WTC11 (cell line): ENCODE results near the gene RASSF1. TPM values are rescaled to one million over a fixed set of nuclear protein-coding genes. Genes with fewer than 3 reads are reported as not detected.

Experiments
- ATAC-seq: fragments of 200-7000 bp; cut with Tn5 transposase; 2 replicates; pipeline ENCODE4 v1.10.0; 2021; ENCODE audit warnings: mild to moderate bottlenecking, moderate library complexity
- CTCF ChIA-PET: fragments of 300-600 bp; sonication (Branson Sonifier 250); formaldehyde crosslinking; loops from one replicate; lab custom pipeline; 2021; ENCODE audit warnings: antibody characterized with exemption; lab: Charles Lee
- POLR2A ChIA-PET: fragments of 350-600 bp; sonication (Branson Sonifier 250); formaldehyde crosslinking; loops from one replicate; lab custom pipeline; 2021; ENCODE audit warnings: antibody characterized with exemption; lab: Charles Lee
- DNase-seq: peaks from one replicate; pipeline ENCODE4 v3.0.0; 2021; ENCODE audit warnings: low spot score
- H3K27ac Mint-ChIP-seq: 2 replicates; pipeline ENCODE4 v1.8.0; 2021; ENCODE audit warnings: mixed read lengths
- H3K27me3 Mint-ChIP-seq: 2 replicates; pipeline ENCODE4 v1.8.0; 2021; ENCODE audit warnings: low read depth, mild to moderate bottlenecking, moderate library complexity, mixed read lengths
- H3K36me3 Mint-ChIP-seq: 2 replicates; pipeline ENCODE4 v1.8.0; 2021; ENCODE audit warnings: mixed read lengths
- H3K4me1 Mint-ChIP-seq: 2 replicates; pipeline ENCODE4 v1.8.0; 2022; ENCODE audit warnings: mixed read lengths
- H3K4me3 Mint-ChIP-seq: 2 replicates; pipeline ENCODE4 v1.8.0; 2021; ENCODE audit warnings: mild to moderate bottlenecking, moderate library complexity, mixed read lengths
- H3K9me3 Mint-ChIP-seq: 2 replicates; pipeline ENCODE4 v1.8.0; 2021; ENCODE audit warnings: mixed read lengths
- CREM ChIP-seq: sonication (generic); formaldehyde crosslinking; IDR thresholded peaks from 2 replicates; pipeline ENCODE4 v1.8.1; 2022; ENCODE audit warnings: mild to moderate bottlenecking, missing genetic modification reagents, moderate library complexity
- ETV6 ChIP-seq: sonication (generic); formaldehyde crosslinking; IDR thresholded peaks from 2 replicates; pipeline ENCODE4 v1.8.1; 2022; ENCODE audit warnings: mild to moderate bottlenecking, missing genetic modification reagents
- FOXK1 ChIP-seq: sonication (generic); formaldehyde crosslinking; IDR thresholded peaks from 2 replicates; pipeline ENCODE4 v1.8.0; 2022; ENCODE audit warnings: mild to moderate bottlenecking, moderate library complexity, missing genetic modification reagents
- FOXP1 ChIP-seq: sonication (generic); formaldehyde crosslinking; IDR thresholded peaks from 2 replicates; pipeline ENCODE4 v1.8.0; 2022; ENCODE audit warnings: missing genetic modification reagents, mild to moderate bottlenecking, moderate library complexity, borderline replicate concordance
- GABPB1 ChIP-seq: sonication (generic); formaldehyde crosslinking; IDR thresholded peaks from 2 replicates; pipeline ENCODE4 v1.8.1; 2023; ENCODE audit warnings: mild to moderate bottlenecking, missing genetic modification reagents
- KAT7 ChIP-seq: sonication (generic); formaldehyde crosslinking; IDR thresholded peaks from 2 replicates; pipeline ENCODE4 v1.8.1; 2023; ENCODE audit warnings: missing genetic modification reagents, mild to moderate bottlenecking, borderline replicate concordance
- MYBL2 ChIP-seq: sonication (generic); formaldehyde crosslinking; IDR thresholded peaks from 2 replicates; pipeline ENCODE4 v1.8.1; 2023; ENCODE audit warnings: mild to moderate bottlenecking, moderate library complexity, missing genetic modification reagents
- RELA ChIP-seq: sonication (generic); formaldehyde crosslinking; IDR thresholded peaks from 2 replicates; pipeline ENCODE4 v1.8.1; 2022; ENCODE audit warnings: missing genetic modification reagents, mild to moderate bottlenecking, borderline replicate concordance
- SMAD3 ChIP-seq: sonication (generic); formaldehyde crosslinking; IDR thresholded peaks from 2 replicates; pipeline ENCODE4 v1.8.0; 2022; ENCODE audit warnings: missing genetic modification reagents, mild to moderate bottlenecking, borderline replicate concordance
- SOX15 ChIP-seq: fragments of 250-450 bp; sonication (Bioruptor Pico); IDR thresholded peaks from 2 replicates; pipeline ENCODE4 v1.9.0; 2021; ENCODE audit warnings: mild to moderate bottlenecking
- SP1 ChIP-seq: sonication (generic); formaldehyde crosslinking; conservative IDR thresholded peaks from 2 replicates; pipeline ENCODE4 v1.8.1; 2022; ENCODE audit warnings: missing genetic modification reagents
- TEAD1 ChIP-seq: sonication (generic); formaldehyde crosslinking; IDR thresholded peaks from 2 replicates; pipeline ENCODE4 v1.8.0; 2022; ENCODE audit warnings: mild to moderate bottlenecking, missing genetic modification reagents
- ZBTB21 ChIP-seq: sonication (generic); formaldehyde crosslinking; IDR thresholded peaks from 2 replicates; pipeline ENCODE4 v1.8.1; 2023; ENCODE audit warnings: mild to moderate bottlenecking, missing genetic modification reagents, borderline replicate concordance
- ZNF219 ChIP-seq: sonication (generic); formaldehyde crosslinking; IDR thresholded peaks from 2 replicates; pipeline ENCODE4 v1.8.0; 2023; ENCODE audit warnings: missing genetic modification reagents, mild to moderate bottlenecking, borderline replicate concordance
- total RNA-seq: library from RNA; stranded (reverse); gene quantifications from 3 replicates; pipeline ENCODE4 v1.2.3, GENCODE V29; 2021
- TF ChIP-seq, protein P1 (sequence below): sonication (generic); formaldehyde crosslinking; IDR thresholded peaks from 2 replicates; pipeline ENCODE4 v1.8.1; 2023; ENCODE audit warnings: mild to moderate bottlenecking, missing genetic modification reagents, moderate library complexity
- TF ChIP-seq, protein P2 (sequence below): sonication (generic); formaldehyde crosslinking; IDR thresholded peaks from 2 replicates; pipeline ENCODE4 v1.8.1; 2023; ENCODE audit warnings: mild to moderate bottlenecking, missing genetic modification reagents
- TF ChIP-seq, protein P3 (sequence below): sonication (generic); formaldehyde crosslinking; IDR thresholded peaks from 2 replicates; pipeline ENCODE4 v1.8.0; 2023; ENCODE audit warnings: missing genetic modification reagents, mild to moderate bottlenecking, borderline replicate concordance
- TF ChIP-seq, protein P4 (sequence below): sonication (generic); formaldehyde crosslinking; IDR thresholded peaks from 2 replicates; pipeline ENCODE4 v1.8.1; 2023; ENCODE audit warnings: mild to moderate bottlenecking, moderate library complexity, missing genetic modification reagents
- TF ChIP-seq, protein P5 (sequence below): fragments of 250-450 bp; sonication (Bioruptor Pico); IDR thresholded peaks from 2 replicates; pipeline ENCODE4 v1.9.0; 2021; ENCODE audit warnings: mild to moderate bottlenecking, borderline replicate concordance
- TF ChIP-seq, protein P6 (sequence below): sonication (generic); formaldehyde crosslinking; IDR thresholded peaks from 2 replicates; pipeline ENCODE4 v1.8.0; 2022; ENCODE audit warnings: mild to moderate bottlenecking, missing genetic modification reagents

Gene RASSF1
- total RNA-seq, 1 experiment from 2014 or later, result 14.5 TPM

DNA sequence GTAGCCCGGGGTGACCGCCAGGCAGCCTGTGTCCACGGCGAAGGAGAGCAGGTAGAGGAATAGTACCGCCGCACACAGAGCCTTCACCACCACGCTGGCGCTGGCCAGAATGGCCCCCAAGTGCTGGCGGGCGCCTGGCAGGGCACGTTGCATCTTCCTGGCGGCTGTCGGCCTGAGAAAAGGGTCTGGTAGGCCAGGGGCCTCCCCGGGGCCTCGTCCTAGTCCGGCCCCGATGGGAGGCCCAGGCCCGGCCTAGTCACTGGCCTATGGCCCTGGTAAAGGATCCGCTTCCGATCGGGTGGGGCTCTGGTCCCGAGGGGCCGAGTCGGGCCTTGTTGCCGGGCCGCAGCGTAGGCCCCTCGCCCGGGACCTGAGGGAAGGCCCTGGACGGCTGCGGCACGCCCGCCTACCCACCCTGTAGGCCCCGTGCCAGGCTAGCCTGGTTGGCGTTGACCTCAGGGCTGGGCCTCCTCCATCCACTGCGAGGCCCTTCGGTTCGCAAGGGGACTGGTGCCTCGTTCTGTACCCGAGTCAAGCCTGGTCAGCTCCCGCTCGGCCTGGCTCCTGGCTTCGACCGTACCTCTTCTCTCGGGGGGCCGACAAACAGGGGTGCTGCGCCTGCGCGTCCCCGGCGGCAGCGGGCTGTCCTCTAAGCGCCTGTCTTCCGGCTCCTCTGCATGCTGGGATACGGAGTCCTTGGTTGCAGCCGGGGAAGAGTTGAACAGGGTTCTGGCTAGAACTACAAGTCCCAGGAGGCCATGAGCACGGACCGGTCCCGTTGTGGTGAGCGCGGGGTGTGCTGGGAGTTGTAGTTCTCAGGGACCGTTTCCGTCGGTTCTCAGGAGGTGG is 18.5 kb upstream of the RASSF1 start, which contains the start of gene TMEM115:
TSS of gene TMEM115 (minus strand) at position 611 of the 849 bp plus-strand sequence. CDS start at position 153, 458 bp downstream.
- Mint-ChIP-seq H3K9me3 (no peaks in the 10 kb centered on the region), H3K27ac (peak within 1 kb of the TSS; percentile 32)
- TF ChIP-seq FOXK1 (CRISPR knock-in tag) (peak; percentile 75; the same call in 1 of the 2 replicates), FOXP1 (peak; percentile 66; the same call in 1 of the 2 replicates), TEAD1 (CRISPR knock-in tag) (peak; percentile 25; the same call in 1 of the 2 replicates), SMAD3 (peak; percentile 48; the same call in 1 of the 2 replicates), ZNF219 (CRISPR knock-in tag) (no peak), GABPB1 (CRISPR knock-in tag) (peak; percentile 72), RELA (CRISPR knock-in tag) (0 out of 2 replicates have a peak, but pooled peaks have one; percentile 29), KAT7 (CRISPR knock-in tag) (0 out of 2 replicates have a peak, but pooled peaks have one; percentile 12), MYBL2 (CRISPR knock-in tag) (peak; percentile 71; the same call in 1 of the 2 replicates), ZBTB21 (CRISPR knock-in tag) (0 out of 2 replicates have a peak, but pooled peaks have one; percentile 50), CREM (CRISPR knock-in tag) (peak; percentile 83), SP1 (CRISPR knock-in tag) (peak; percentile 77; the same call in 1 of the 2 replicates), SOX15 (CRISPR knock-in tag) (no peak), ETV6 (CRISPR knock-in tag) (peak; percentile 46; the same call in 1 of the 2 replicates)
- TF ChIP-seq, protein P1, sequence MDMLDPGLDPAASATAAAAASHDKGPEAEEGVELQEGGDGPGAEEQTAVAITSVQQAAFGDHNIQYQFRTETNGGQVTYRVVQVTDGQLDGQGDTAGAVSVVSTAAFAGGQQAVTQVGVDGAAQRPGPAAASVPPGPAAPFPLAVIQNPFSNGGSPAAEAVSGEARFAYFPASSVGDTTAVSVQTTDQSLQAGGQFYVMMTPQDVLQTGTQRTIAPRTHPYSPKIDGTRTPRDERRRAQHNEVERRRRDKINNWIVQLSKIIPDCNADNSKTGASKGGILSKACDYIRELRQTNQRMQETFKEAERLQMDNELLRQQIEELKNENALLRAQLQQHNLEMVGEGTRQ (CRISPR knock-in tag), result peak; percentile 61
- TF ChIP-seq, protein P2, sequence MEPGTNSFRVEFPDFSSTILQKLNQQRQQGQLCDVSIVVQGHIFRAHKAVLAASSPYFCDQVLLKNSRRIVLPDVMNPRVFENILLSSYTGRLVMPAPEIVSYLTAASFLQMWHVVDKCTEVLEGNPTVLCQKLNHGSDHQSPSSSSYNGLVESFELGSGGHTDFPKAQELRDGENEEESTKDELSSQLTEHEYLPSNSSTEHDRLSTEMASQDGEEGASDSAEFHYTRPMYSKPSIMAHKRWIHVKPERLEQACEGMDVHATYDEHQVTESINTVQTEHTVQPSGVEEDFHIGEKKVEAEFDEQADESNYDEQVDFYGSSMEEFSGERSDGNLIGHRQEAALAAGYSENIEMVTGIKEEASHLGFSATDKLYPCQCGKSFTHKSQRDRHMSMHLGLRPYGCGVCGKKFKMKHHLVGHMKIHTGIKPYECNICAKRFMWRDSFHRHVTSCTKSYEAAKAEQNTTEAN (CRISPR knock-in tag), result no peak
- TF ChIP-seq, protein P3, sequence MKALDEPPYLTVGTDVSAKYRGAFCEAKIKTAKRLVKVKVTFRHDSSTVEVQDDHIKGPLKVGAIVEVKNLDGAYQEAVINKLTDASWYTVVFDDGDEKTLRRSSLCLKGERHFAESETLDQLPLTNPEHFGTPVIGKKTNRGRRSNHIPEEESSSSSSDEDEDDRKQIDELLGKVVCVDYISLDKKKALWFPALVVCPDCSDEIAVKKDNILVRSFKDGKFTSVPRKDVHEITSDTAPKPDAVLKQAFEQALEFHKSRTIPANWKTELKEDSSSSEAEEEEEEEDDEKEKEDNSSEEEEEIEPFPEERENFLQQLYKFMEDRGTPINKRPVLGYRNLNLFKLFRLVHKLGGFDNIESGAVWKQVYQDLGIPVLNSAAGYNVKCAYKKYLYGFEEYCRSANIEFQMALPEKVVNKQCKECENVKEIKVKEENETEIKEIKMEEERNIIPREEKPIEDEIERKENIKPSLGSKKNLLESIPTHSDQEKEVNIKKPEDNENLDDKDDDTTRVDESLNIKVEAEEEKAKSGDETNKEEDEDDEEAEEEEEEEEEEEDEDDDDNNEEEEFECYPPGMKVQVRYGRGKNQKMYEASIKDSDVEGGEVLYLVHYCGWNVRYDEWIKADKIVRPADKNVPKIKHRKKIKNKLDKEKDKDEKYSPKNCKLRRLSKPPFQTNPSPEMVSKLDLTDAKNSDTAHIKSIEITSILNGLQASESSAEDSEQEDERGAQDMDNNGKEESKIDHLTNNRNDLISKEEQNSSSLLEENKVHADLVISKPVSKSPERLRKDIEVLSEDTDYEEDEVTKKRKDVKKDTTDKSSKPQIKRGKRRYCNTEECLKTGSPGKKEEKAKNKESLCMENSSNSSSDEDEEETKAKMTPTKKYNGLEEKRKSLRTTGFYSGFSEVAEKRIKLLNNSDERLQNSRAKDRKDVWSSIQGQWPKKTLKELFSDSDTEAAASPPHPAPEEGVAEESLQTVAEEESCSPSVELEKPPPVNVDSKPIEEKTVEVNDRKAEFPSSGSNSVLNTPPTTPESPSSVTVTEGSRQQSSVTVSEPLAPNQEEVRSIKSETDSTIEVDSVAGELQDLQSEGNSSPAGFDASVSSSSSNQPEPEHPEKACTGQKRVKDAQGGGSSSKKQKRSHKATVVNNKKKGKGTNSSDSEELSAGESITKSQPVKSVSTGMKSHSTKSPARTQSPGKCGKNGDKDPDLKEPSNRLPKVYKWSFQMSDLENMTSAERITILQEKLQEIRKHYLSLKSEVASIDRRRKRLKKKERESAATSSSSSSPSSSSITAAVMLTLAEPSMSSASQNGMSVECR (CRISPR knock-in tag), result peak; percentile 72; the same call in 1 of the 2 replicates
- TF ChIP-seq, protein P4, sequence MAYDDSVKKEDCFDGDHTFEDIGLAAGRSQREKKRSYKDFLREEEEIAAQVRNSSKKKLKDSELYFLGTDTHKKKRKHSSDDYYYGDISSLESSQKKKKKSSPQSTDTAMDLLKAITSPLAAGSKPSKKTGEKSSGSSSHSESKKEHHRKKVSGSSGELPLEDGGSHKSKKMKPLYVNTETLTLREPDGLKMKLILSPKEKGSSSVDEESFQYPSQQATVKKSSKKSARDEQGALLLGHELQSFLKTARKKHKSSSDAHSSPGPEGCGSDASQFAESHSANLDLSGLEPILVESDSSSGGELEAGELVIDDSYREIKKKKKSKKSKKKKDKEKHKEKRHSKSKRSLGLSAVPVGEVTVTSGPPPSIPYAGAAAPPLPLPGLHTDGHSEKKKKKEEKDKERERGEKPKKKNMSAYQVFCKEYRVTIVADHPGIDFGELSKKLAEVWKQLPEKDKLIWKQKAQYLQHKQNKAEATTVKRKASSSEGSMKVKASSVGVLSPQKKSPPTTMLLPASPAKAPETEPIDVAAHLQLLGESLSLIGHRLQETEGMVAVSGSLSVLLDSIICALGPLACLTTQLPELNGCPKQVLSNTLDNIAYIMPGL (CRISPR knock-in tag), result 0 out of 2 replicates have a peak, but pooled peaks have one; percentile 47
- TF ChIP-seq, protein P5, sequence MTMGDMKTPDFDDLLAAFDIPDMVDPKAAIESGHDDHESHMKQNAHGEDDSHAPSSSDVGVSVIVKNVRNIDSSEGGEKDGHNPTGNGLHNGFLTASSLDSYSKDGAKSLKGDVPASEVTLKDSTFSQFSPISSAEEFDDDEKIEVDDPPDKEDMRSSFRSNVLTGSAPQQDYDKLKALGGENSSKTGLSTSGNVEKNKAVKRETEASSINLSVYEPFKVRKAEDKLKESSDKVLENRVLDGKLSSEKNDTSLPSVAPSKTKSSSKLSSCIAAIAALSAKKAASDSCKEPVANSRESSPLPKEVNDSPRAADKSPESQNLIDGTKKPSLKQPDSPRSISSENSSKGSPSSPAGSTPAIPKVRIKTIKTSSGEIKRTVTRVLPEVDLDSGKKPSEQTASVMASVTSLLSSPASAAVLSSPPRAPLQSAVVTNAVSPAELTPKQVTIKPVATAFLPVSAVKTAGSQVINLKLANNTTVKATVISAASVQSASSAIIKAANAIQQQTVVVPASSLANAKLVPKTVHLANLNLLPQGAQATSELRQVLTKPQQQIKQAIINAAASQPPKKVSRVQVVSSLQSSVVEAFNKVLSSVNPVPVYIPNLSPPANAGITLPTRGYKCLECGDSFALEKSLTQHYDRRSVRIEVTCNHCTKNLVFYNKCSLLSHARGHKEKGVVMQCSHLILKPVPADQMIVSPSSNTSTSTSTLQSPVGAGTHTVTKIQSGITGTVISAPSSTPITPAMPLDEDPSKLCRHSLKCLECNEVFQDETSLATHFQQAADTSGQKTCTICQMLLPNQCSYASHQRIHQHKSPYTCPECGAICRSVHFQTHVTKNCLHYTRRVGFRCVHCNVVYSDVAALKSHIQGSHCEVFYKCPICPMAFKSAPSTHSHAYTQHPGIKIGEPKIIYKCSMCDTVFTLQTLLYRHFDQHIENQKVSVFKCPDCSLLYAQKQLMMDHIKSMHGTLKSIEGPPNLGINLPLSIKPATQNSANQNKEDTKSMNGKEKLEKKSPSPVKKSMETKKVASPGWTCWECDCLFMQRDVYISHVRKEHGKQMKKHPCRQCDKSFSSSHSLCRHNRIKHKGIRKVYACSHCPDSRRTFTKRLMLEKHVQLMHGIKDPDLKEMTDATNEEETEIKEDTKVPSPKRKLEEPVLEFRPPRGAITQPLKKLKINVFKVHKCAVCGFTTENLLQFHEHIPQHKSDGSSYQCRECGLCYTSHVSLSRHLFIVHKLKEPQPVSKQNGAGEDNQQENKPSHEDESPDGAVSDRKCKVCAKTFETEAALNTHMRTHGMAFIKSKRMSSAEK, result no peak
- TF ChIP-seq, protein P6, sequence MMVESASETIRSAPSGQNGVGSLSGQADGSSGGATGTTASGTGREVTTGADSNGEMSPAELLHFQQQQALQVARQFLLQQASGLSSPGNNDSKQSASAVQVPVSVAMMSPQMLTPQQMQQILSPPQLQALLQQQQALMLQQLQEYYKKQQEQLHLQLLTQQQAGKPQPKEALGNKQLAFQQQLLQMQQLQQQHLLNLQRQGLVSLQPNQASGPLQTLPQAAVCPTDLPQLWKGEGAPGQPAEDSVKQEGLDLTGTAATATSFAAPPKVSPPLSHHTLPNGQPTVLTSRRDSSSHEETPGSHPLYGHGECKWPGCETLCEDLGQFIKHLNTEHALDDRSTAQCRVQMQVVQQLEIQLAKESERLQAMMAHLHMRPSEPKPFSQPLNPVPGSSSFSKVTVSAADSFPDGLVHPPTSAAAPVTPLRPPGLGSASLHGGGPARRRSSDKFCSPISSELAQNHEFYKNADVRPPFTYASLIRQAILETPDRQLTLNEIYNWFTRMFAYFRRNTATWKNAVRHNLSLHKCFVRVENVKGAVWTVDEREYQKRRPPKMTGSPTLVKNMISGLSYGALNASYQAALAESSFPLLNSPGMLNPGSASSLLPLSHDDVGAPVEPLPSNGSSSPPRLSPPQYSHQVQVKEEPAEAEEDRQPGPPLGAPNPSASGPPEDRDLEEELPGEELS (CRISPR knock-in tag), result 0 out of 2 replicates have a peak, but pooled peaks have one; percentile 52

More for the DNA sequence above, 18.5 kb upstream of the RASSF1 start, which contains the start of gene TMEM115:
- ChIA-PET POLR2A (no interaction called here), CTCF (interaction anchor here (1.3 kb wide), 1 partner anchor 12 kb away, joined by 7 read pairs; no protein-coding TSS in a partner anchor)
- ATAC-seq (peak; percentile 99), DNase-seq (peak; percentile 96)
- Mint-ChIP-seq H3K27me3 (peaks cover 19% of the 10 kb centered on the region), H3K4me3 (peak within 1 kb of the TSS; percentile 93), H3K36me3 (peaks cover 14% of the 10 kb centered on the region), H3K4me1 (peaks cover 24% of the 10 kb centered on the region)
